ENCODE measurements around the gene NUDT2. TPM values are rescaled to one million over a fixed set of nuclear protein-coding genes. Genes with fewer than 3 reads are reported as not detected.
A peak's percentile ranks its signal among the peaks of the same experiment; 100 is the strongest.

The NUDT2 gene
- total RNA-seq, 1 experiment from 2014 or later, result 14.4 TPM

DNA sequence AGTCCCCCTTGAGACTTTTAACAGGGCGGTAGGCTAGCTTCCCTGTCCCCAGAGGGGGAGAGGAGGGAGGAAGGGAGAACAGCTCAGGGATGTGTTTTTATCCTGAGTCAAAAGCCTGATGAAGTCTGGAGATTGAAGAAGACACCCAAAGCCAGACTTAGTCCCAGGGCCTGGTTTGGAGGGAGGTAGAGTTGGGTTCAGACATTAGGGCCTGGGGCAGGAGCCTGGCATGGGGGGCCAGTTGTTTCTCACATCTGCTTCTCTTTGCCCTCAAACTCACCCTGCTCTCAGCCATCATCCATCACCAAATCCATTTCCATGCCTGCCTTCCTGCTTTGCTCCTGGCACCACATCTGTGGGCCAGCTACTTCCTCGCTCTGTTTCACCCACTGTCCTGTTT, 44.4 kb downstream of the NUDT2 start:
- ChIA-PET CTCF (interaction anchor here (7.5 kb wide), 1 partner anchor 41 kb away, joined by 105 read pairs; no protein-coding TSS in a partner anchor), POLR2A (interaction anchor here (0.5 to 0.9 kb wide), 3 partner anchors 21 to 268 kb away, joined by 4 to 5 read pairs (median 4); no protein-coding TSS in a partner anchor)
- peaks cover 17% of the 10 kb centered on the region for H3K4me1 Mint-ChIP-seq (ENCODE audit: low read depth, unreplicated experiment)
- H3K4me1 ChIP-seq, result peaks cover 18% of the 10 kb centered on the region
- TF ChIP-seq, protein P1, sequence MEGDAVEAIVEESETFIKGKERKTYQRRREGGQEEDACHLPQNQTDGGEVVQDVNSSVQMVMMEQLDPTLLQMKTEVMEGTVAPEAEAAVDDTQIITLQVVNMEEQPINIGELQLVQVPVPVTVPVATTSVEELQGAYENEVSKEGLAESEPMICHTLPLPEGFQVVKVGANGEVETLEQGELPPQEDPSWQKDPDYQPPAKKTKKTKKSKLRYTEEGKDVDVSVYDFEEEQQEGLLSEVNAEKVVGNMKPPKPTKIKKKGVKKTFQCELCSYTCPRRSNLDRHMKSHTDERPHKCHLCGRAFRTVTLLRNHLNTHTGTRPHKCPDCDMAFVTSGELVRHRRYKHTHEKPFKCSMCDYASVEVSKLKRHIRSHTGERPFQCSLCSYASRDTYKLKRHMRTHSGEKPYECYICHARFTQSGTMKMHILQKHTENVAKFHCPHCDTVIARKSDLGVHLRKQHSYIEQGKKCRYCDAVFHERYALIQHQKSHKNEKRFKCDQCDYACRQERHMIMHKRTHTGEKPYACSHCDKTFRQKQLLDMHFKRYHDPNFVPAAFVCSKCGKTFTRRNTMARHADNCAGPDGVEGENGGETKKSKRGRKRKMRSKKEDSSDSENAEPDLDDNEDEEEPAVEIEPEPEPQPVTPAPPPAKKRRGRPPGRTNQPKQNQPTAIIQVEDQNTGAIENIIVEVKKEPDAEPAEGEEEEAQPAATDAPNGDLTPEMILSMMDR (IDR thresholded peaks at IDR 0.05; ENCODE audit: insufficient read depth in 1 of 2, low read depth in 1 of 2, low read length in 1 of 2, severe bottlenecking in 1 of 2, unreplicated experiment in 1 of 2), result no peak
- no peak overlapping the region for H3K4me3 Mint-ChIP-seq (ENCODE audit: unreplicated experiment)
- DNase-seq, result no peak
- H3K27ac Mint-ChIP-seq (ENCODE audit: unreplicated experiment), result peak overlapping the region; percentile 49
- H3K9me3 Mint-ChIP-seq (ENCODE audit: unreplicated experiment), result no peaks in the 10 kb centered on the region
- H3K36me3 Mint-ChIP-seq (ENCODE audit: insufficient read depth, unreplicated experiment), result peaks cover 54% of the 10 kb centered on the region
- H3K27me3 Mint-ChIP-seq (ENCODE audit: insufficient read depth, unreplicated experiment), result no peaks in the 10 kb centered on the region
- H3K4me3 ChIP-seq (ENCODE audit: low read depth, low read length), result no peak overlapping the region
- H3K36me3 ChIP-seq (ENCODE audit: control insufficient read depth, insufficient read depth, low read length), result peaks cover 13% of the 10 kb centered on the region
- no peaks in the 10 kb centered on the region; the same call in 1 of the 2 replicates for H3K9me3 ChIP-seq
- BruUV-seq (replicated peaks), result no TSS peak
- intact Hi-C loops (cut with micrococcal nuclease; ENCODE audit: unreplicated experiment), result loop anchor here (2.0 kb wide), 1 partner anchor 29 kb away; no protein-coding TSS in a partner anchor
- H3K27me3 ChIP-seq (replicated peaks; ENCODE audit: control insufficient read depth, insufficient read depth, low read length), result no peaks in the 10 kb centered on the region

DNA sequence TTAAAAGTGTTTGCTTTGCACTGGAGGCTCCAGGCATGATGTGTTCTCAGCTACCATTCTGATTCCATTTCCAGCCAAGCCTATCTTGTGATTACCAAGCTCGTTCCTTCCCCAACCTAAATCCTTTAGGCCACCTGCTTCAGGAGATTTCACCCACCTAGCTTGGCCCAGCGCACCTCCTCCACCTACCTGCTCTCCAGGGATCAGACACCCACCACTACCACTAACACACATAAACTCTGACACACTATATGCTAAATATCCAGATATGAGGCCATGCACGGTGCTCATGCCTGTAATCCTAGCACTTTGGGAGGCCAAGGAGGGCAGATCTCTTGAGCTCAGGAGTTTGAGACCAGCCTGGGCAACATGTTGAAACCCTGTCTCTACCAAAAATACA, 45.0 kb downstream of the NUDT2 start:
- H3K4me3 Mint-ChIP-seq (ENCODE audit: unreplicated experiment), result peak overlapping the region; percentile 88
- peaks cover 48% of the 10 kb centered on the region for H3K36me3 Mint-ChIP-seq (ENCODE audit: insufficient read depth, unreplicated experiment)
- POLR2A ChIA-PET, result interaction anchor here (0.5 to 0.9 kb wide), 3 partner anchors 14 to 229 kb away, joined by 3 to 5 read pairs (median 4); no protein-coding TSS in a partner anchor
- 0 out of 2 replicates have a peak overlapping the region, but pooled peaks have one; percentile 10 for H3K4me3 ChIP-seq (ENCODE audit: low read depth, low read length)
- peaks cover 18% of the 10 kb centered on the region for H3K4me1 ChIP-seq
- H3K4me1 Mint-ChIP-seq (ENCODE audit: low read depth, unreplicated experiment), result peaks cover 22% of the 10 kb centered on the region
- CTCF ChIA-PET, result interaction anchor here (0.9 to 7.5 kb wide), 4 partner anchors 22 to 307 kb away, joined by 3 to 105 read pairs (median 10); no protein-coding TSS in a partner anchor
- BruUV-seq (replicated peaks), result no TSS peak
- no peaks in the 10 kb centered on the region; the same call in 1 of the 2 replicates for H3K9me3 ChIP-seq
- intact Hi-C loops (cut with micrococcal nuclease; ENCODE audit: unreplicated experiment), result loop anchor here (2.0 kb wide), 1 partner anchor 30 kb away; no protein-coding TSS in a partner anchor
- no peaks in the 10 kb centered on the region for H3K27me3 ChIP-seq (replicated peaks; ENCODE audit: control insufficient read depth, insufficient read depth, low read length)
- TF ChIP-seq, protein P1 (IDR thresholded peaks at IDR 0.05; ENCODE audit: insufficient read depth in 1 of 2, low read depth in 1 of 2, low read length in 1 of 2, severe bottlenecking in 1 of 2, unreplicated experiment in 1 of 2), result no peak
- no peaks in the 10 kb centered on the region for H3K9me3 Mint-ChIP-seq (ENCODE audit: unreplicated experiment)
- H3K27ac Mint-ChIP-seq (ENCODE audit: unreplicated experiment), result peak overlapping the region; percentile 49
- DNase-seq, result no peak
- peaks cover 13% of the 10 kb centered on the region for H3K36me3 ChIP-seq (ENCODE audit: control insufficient read depth, insufficient read depth, low read length)
- no peaks in the 10 kb centered on the region for H3K27me3 Mint-ChIP-seq (ENCODE audit: insufficient read depth, unreplicated experiment)

DNA sequence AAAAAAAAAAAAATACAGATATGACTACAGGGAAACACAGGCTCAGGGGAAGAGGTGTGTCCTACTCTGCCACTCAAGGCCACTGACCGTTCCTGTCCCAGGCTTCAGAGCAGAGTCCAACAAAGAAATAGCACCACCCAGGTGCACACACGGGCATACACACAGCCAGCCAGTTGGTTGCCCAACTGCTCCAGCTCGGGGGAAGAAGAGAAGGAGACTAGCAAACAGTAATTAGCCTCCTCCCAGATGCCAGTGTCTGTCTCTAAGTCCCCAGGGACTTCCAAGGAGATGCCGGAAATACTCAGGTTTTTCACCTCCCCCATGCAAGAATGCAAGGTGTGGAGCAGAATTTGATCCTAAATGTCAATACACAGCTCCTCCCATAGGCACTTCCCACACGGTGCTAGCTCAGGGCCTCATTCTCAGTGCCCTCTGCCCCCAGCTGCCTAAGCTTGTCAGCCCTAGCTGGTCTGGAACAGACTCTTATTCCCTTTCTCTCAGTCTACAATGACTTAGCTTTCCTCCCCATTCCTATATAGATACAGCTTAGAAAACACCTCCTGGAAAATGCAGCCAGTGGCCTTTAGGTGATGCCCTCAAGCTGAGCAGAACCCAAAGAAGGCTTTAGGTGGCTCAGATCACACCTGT, 45.7 kb downstream of the NUDT2 start:
- H3K27me3 Mint-ChIP-seq (ENCODE audit: insufficient read depth, unreplicated experiment), result no peaks in the 10 kb centered on the region
- intact Hi-C loops (cut with micrococcal nuclease; ENCODE audit: unreplicated experiment), result loop anchor here (1.0 to 5.0 kb wide), 5 partner anchors 23 to 328 kb away; partner anchors contain the start of gene UBAP2
- ChIA-PET CTCF (interaction anchor here (0.5 to 7.5 kb wide), 8 partner anchors 10 to 308 kb away, joined by 3 to 105 read pairs (median 4); no protein-coding TSS in a partner anchor), POLR2A (interaction anchor here (0.6 to 1.0 kb wide), 6 partner anchors 11 to 286 kb away, joined by 3 to 4 read pairs (median 3); partner anchors contain the start of genes DNAI1 and FAM219A)
- H3K4me3 Mint-ChIP-seq (ENCODE audit: unreplicated experiment), result peak overlapping the region; percentile 88
- Histone ChIP-seq H3K36me3 (ENCODE audit: control insufficient read depth, insufficient read depth, low read length) (peaks cover 13% of the 10 kb centered on the region), H3K4me1 (peaks cover 24% of the 10 kb centered on the region), H3K4me3 (ENCODE audit: low read depth, low read length) (peak overlapping the region; percentile 89), H3K27me3 (replicated peaks; ENCODE audit: control insufficient read depth, insufficient read depth, low read length) (no peaks in the 10 kb centered on the region), H3K9me3 (no peaks in the 10 kb centered on the region; the same call in 1 of the 2 replicates)
- H3K27ac Mint-ChIP-seq (ENCODE audit: unreplicated experiment), result peak overlapping the region; percentile 49
- H3K9me3 Mint-ChIP-seq (ENCODE audit: unreplicated experiment), result no peaks in the 10 kb centered on the region
- TF ChIP-seq, protein P1 (IDR thresholded peaks at IDR 0.05; ENCODE audit: insufficient read depth in 1 of 2, low read depth in 1 of 2, low read length in 1 of 2, severe bottlenecking in 1 of 2, unreplicated experiment in 1 of 2), result peak in 1 of 2 experiments; percentile 33
- peaks cover 26% of the 10 kb centered on the region for H3K4me1 Mint-ChIP-seq (ENCODE audit: low read depth, unreplicated experiment)
- peaks cover 41% of the 10 kb centered on the region for H3K36me3 Mint-ChIP-seq (ENCODE audit: insufficient read depth, unreplicated experiment)
- peak; percentile 88 to 92 for DNase-seq
- no TSS peak for BruUV-seq (replicated peaks)
